Measurements from ENCODE around the gene PTPRH.
"Not testable (repeated sequence)": the region's sequence is repeated elsewhere in the genome, so short reads cannot be mapped to it uniquely, and the experiment has no call there.

Gene PTPRH

DNA sequence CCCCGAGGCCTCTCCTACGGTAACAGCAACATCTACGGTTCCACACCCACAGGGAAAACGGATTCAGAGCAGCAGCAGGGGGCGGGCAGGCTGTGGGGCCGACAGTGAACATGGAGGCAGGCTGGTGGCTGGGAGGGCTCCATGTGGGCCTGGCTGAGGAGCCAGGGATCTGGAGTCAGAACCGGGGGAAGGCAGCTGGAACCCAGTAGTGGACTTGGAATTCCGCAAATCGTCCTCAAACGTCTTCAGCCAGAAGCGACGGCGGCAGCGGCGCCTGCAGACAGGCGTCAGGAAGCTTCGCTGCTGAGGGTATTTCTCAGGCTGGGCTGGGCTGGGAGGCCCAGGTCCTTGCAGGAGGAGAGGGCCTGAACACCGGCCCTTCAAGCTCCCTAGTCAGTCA lies 17.5 kb upstream of the PTPRH start:
- DNase-seq (ENCODE audit: low read depth in 2 of 2), result no peak

DNA sequence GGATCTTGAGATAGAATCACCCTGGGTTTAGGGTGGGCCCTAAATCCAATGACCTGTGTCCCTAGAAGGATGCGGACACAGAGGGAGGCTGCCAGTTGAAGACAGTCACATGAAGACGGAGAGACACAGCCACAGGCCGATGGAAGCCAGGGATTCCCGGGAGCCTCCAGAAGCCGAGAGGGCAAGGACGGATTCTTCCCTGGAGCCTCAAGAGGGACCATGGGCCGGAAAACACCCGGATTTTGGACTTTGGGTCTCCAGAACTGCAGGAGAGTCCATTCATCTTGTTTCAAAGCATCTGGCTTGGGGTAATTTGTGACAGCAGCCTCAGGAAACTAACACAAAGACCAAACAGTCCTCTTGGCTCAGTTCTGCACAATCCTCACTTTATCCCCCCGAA lies 17.0 kb upstream of the PTPRH start:
- no peak for DNase-seq (ENCODE audit: low read depth in 2 of 2)

DNA sequence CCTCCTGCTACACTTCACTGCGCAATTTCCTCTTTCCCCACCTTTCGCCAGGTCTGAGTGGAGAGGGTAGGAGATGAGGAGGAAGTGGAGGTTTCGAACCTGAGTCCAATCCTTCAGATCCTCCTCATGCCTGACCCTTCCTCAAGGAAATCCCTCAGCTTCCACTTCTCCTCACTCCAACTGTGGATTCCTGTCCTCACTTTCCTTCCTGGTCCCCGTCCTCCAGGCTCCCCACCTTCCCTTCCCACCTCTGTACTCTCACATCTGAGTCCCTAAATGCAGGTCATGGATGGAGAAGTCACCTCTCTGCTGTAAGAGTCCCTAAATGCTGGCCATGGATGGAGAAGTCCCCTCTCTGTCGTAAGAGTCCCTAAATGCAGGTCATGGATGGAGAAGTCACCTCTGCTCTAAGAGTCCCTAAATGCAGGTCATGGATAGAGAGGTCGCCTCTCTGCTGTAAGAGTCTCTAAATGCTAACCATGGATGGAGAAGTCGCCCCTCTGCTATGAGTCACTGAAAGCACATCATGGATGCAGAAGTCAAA lies 16.2 kb upstream of the PTPRH start:
- DNase-seq (ENCODE audit: low read depth in 2 of 2), result no peak

DNA sequence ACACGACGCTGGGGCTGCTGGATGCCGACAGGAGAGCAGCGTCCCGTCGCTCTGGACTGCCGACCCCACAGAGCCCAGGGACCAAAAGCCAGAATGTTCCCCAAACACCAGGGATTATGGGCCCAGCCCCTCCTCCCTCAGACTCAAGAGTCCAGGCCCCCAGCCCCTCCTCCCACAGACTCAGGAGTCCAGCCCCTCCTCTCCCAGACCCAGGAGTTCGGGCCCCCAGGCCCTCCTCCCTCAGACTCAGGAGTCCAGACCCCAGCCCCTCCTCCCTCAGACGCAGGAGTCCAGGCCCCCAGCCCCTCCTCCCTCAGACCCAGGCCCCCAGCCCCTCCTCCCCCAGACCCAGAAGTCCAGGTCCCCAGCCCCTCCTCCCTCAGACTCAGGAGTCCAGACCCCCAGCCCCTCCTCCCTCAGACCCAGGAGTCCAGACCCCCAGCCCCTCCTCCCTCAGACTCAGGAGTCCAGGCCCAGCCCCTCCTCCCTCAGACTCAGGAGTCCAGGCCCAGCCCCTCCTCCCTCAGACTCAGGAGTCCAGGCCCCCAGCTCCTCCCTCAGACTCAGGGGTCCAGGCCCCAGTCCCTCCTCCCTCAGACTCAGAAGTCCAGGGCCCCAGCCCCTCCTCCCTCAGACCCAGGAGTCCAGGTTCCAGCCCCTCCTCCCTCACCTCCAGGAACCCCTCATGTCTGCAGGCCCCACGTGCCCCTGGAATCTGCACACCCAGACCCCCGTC lies 15.5 kb upstream of the PTPRH start:
- DNase-seq (ENCODE audit: low read depth in 2 of 2), result not testable (repeated sequence)

DNA sequence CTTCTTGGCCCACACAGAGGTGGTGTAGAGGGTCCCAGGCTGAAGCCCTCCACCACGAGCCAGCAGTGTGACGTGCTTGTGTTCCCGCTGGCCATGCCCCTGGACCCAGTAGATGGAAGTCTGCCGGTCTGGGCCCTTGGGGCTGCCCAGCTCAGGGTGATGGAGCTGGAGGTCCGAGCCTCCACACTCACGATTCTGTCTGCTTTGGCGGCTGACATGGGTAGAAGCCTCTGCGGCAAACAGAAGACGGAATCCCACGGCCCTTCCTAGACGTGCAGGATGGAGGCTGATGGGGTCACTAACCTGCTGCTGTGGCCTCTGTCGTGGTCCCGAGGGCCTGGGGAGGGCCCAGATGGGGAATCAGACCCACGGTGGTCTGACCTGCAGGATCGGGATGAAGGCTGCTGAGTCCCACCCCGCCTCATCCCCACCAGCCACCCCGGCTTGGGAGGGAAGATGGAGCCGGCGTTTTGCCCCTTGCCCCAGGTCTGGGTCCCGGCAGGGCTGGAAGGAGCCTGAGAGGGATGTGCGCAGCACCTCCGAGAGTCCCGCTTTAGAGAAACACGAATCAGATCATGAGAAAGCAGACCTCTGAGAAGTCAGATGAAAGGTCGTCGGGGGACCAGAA lies 14.9 kb upstream of the PTPRH start:
- no peak for DNase-seq (ENCODE audit: low read depth in 2 of 2)

DNA sequence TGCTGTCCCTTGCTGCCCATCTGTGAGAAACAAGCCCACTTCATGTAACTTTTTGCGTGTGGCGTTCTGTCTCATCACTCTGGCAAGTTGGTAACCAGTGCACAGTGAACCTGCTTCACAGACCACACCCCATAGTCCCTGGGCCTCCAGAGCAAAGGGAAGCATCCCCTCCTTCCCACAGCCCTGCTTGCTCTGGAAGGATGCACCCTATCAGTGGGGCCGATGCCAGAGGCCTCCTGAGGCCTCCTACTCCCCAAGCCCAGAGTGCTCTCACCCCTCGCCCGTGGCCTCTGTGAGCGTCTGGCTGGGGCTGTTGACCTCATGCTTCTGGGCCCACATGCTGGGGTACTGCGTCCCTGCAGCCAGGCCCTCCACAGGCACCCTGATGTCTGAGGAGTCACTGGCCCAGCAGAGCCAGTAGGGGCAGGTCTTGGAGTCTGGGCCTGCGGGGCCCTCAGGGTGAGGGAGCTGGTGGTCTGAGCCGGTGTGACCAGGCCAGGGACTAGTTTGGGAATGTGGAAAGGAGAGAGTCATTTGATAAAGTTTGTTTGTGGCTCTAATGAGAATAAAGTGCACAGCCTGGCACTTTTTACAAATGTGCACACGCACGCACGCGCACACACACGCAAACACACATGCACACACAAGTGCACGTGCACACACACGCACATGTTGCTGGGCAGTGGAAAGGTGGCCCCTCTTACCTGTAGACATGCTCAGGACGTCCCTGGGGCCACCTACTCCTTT lies 14.2 kb upstream of the PTPRH start:
- no peak for DNase-seq (ENCODE audit: low read depth in 2 of 2)

DNA sequence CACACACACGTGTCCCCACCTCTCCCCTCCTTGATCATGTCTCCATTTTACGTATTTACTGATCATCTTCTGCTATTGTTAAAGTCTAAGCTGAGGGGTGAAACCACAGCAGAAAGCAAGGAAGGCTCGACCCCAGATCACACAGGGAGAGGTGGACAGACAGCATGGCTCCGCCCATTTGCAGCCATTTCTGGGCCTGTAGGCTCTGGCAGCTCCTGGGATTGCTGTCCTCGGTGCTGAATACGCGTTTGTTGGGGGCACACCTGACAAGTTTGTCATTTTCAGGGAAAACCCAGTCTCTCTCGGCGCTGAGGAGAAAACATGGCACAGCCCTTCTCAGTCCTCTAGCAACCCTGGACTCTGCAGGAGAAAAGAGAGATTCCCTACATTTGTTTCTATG lies 11.2 kb upstream of the PTPRH start:
- DNase-seq (ENCODE audit: low read depth in 2 of 2), result no peak

DNA sequence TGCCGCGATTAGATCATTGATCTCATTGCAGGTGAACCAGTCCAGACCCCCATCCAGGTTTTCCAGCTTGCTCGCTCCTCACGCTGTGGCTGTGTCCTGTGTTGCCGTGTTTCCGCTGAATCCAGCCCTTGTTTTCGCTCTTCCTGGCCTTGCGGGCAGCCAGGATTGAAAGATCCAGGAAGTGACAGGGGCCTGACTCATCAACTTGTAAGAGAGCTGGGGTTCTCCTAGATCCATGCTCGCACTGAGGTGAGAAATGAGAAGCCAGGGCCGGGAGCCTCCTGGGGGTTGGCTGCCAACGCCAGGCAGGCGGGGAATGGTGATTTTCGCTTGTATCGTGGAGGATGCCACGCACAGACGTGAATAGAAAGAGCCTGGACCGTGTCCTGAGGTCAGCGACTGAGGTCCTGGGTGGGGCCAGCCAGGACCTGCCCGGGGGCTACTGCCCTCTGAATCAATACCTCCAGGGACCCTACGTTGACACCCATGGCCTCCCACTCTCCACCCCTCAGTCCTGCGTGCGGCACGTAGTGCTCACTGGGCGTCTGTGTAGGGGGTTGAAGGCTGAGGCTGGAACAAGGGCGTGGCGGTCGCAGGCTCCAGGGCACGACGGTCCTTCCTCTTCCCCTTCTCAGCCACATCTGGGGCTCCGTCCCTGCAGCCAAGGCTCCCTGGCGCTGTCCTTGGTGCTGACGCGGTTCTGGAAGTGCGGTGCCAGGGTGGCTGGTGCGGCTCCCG lies 7.3 kb upstream of the PTPRH start:
- no peak for DNase-seq (ENCODE audit: low read depth in 2 of 2)

DNA sequence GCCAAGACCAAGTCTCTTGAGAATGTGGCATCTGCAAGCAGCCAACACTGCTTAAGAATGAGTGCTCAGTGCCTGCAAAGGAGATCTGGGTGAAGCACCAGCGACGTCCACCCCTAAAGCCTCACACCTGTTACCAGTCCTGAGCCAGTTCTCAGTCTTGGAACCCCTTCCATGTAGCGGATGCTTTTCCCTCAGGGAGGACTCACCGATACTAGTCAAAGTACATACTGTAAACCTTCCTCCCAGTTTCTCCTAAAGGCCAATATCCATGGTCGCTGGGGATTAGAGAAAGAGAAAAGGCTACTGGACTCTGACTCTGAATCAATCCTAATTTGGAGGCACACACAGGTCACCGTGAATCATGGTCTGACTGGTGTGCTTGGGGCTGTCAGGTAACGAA lies 4.2 kb upstream of the PTPRH start:
- DNase-seq (ENCODE audit: low read depth in 2 of 2), result no peak

DNA sequence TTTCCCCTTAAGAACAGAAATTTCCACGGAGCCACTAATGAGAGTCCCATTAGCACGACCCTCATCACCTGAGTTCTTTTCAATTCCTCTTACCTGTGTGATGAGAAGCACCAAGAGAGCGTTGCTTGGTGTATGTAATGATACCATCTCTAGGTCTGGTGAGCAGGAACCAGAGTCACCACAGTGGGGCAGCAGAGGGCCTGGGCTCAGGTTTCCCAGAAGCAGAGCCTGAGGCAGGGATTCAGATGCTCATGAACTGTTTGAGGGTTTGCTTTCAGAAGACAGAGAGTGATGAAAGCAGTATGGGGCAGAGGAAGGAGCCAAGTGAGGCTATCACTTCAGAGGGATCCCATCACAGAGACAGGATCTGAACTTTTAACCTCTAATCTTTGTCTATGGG lies 3.1 kb upstream of the PTPRH start:
- no peak for DNase-seq (ENCODE audit: low read depth in 2 of 2)

DNA sequence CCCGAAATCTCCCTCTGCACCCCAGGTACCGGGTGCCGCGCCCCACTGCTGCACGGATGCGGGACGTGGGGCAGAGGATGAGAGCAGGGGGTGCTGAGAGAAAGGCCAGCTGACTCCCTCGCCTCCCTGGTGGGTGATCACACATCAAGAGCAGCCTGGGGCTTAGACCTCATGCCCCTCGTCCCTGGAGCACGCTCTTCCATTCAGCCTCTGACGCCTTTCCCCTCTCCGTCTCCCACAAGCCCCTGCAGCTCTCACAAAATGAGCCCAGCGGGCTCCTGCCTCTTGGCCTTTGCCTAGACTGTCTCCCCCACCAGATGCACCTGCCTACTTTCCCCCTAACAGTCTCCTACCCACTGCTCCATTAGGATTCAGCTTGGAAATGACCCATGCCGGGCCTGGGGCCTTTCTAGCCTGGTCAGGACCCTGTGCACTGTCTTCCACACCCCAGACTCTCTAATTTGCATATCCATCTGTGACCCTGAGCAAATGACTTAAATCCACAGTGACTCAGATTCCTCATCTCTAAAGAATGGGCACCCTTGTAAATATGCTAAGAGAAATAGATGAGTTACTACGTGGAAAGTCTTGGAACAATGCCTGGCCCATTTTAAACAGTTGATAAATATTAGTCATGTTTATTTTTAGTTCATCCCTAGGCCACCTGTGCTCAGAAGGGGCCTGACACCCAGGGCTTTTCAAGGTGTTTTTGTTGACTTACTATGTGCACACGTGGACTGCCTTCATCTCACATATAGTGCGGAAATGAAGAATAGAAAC lies 582 bp upstream of the PTPRH start:
- no peak for DNase-seq (ENCODE audit: low read depth in 2 of 2)

DNA sequence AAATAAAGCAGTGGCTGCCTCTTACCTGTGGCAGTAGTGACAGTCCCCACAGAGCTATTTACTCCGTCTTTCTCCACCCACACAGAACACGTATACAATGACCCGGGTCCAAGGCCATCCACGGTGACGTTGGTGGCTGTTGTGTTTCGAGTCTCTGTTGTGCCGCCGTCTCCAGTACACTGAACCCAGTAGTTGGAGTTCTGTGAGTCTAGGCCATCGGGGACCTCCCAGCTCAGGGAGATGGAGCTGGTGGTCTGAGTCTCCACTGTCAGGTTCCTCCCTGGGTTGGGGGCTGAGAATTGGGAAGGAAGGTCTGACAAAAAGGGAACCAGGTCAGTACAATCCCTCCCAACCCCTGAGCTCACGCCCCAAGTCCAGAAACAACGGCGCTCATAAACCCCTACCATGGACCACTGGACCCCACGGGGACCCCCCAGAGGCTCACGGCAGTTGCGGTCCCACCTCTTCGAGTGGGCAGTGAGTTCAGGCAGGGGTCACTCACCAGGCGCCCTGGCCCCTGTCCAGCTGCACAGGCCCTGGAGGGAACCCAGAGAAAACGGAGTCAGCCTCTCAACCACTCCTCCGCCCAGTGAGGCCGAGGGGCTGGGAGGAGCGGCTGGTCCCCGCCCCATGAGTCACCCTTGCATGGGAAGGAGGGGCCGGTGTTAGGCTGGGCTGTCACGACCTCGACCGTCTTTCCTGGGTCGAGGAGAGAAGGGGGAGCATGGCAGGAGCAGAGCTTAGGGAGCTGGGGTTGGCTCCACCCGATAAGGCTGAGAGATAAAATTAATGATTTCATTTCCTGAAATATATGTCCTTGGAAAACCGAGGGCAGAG lies 2.4 kb downstream of the PTPRH start:
- no peak for DNase-seq (ENCODE audit: low read depth in 2 of 2)

DNA sequence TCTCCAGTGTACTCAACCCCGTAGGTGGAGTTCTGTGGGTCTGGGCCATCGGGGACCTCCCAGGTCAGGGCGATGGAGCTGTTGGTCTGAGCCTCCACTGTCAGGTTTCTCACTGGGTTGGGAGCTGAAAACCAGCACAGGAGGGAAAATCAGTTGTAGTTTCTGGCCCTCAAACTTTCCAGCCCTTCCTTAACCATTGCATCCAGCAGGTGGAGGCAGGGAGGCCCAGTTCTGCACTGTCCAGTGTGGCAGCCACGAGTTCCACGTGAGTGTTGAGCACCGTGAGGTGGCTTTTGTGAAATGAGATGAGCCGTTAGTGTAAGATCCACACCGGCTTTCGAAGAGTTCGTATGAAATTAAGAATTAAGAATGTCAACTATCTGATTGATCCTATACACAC lies 7.1 kb downstream of the PTPRH start:
- not testable (repeated sequence) for DNase-seq (ENCODE audit: low read depth in 2 of 2)

DNA sequence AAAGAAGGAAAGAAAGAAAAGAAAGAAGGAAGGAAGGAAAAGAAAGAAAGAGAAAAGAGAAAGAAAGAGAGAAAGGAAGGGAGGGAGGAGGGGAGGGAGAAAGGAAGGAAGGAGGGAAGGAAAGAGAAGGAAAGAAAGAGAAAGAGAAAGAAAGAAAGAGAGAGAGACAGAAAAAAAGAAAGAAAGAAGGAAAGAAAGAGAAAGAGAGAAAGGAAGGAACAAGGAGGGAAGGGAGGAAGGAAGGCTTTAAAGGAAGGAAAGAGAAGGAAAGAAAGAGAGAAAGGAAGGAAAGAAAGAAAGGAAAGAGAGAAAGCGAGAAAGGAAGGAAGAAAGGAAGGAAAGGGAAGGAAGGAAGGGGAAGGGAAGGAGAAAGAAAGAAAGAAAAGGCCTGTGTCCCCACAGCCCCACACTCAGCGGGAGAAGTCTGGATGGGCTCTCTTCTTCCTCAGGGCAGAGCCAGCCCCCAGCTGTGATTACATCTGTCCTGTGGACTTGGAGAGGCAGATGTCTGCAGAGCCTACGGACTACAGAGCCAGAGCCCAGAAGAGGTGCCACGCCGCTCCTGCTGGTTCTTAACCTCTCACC lies 9.6 kb downstream of the PTPRH start:
- DNase-seq (ENCODE audit: low read depth in 2 of 2), result no peak

DNA sequence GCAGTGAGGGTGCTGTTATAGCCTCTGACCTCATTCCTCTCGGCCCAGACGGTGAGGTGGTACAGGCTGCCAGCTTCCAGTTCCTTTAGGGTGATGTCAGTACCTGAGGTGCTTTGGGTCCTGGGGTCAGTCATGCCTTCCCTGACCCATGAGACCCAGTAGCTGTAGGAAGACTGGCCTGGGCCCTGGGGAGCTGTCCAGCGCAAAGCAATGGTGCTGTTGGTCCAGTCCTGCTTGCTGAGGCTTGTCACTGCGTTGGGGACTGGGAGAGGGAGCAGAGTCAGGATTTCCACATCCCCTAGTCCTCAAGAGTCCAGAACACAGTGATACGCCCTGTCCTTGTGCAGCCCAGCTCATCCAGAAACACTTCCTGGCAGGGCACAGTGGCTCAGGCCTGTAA lies 10.7 kb downstream of the PTPRH start:
- DNase-seq (ENCODE audit: low read depth in 2 of 2), result no peak

DNA sequence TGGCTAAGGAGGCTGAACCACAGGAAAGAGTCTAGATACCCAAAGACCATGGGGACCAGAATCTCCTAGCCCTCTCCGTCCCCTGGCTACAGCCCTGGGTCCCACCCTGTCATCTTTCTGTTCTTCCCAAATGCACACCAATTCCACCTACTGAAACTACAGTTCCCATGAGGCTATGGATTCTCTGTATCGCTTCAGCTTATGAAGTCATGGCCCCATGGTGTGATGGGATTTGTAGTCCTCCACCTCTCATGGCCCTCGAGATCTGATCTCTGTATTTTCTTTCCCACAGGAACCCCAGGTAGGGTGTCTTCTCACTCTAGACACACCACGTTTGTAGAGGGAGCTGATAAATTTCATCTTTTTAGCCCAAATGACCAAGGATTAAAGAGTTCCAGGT lies 11.8 kb downstream of the PTPRH start:
- no peak for DNase-seq (ENCODE audit: low read depth in 2 of 2)

DNA sequence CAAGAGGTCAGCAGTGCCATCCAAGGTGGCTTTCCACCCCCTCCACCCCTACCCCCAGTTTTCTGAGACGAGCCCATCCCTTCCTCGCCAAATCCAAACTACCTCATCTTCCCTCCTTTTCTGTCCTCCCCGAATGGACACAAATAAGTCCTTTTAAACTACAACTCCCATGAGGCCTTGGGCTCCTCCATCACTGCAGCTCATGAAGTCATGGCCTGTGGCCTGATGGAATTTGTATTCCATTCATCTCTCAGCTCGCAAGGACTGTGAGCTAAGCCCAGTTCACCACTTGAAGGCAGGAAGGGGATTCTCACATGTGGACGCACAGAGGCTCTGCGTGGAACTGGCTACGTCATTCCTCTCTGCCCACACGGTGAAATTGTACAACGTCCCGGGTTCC lies 12.5 kb downstream of the PTPRH start:
- DNase-seq (ENCODE audit: low read depth in 2 of 2), result no peak

DNA sequence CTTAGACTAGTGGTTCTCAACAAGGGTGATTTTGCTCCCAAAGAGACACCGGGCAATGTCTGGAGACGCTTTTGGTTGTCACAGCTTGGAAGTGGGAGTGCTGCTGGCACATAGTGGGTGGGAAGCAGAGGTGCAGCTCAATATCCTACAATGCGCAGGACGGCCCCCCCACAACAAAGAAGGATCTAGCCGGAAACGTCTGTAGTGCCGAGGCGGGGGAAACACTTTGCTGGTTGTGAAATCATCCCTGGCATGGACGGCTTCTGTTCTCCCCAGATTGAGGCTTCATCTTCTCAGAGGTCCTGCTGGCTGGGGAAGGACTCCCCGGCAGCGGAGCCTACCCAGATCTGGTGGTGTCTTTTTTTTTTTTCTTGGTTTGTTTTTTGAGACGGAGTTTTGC lies 15.8 kb downstream of the PTPRH start:
- no peak for DNase-seq (ENCODE audit: low read depth in 2 of 2)

DNA sequence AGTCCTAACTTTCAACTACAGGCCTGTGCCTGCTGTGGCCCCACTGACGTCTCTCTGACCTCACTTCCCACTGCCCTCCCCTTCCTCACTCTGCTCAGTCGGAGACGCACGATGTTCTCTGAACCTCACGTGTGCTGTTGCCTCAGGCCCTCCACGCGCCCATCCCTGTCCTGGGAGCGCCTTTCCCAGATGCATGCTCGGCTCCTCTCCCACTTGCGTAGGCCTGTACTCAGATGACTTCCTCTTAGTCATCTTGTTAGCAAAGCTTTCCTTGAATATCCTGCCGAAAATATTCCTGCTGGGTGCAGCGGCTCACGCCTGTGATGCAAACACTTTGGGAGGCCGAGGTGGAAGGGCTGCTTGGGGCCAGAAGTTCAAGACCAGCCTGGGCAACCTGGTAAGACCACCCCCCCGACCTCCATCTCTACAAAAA lies 19.9 kb downstream of the PTPRH start:
- DNase-seq (ENCODE audit: low read depth in 2 of 2), result no peak

DNA sequence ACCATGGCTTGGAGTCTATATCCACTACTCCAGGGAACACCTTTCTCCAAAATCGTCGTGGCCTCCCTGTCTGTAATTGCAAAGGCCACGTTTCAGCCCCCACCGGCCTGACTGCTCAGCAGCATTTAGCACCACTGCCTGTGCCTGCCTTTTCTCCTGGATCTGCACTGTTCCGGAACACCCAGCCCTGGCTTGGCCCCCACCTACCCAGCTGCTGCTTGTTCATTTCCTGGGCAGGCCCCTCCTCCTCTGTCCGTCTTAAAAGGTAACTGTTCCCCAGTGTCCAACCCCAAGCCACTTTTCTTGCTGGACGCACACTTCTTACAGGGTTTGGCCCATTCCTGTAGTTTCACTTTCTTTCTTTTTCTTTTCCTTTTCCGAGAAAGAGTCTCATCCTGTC lies 20.7 kb downstream of the PTPRH start:
- no peak for DNase-seq (ENCODE audit: low read depth in 2 of 2)

Measured in stimulated activated CD8-positive, alpha-beta memory T cell treated with anti-CD3 and anti-CD28 coated beads, Interleukin-7, amount 100 ng/mL, for 1 hour (primary cell).